B cell (primary cell): ENCODE measurements around the gene GPR18. TPM values are rescaled to one million over a fixed set of nuclear protein-coding genes. Genes with fewer than 3 reads are reported as not detected.

Experiments used
- ATAC-seq: fragments of 200-7000 bp; cut with Tn5 transposase; one replicate; pipeline ENCODE4 v1.10.0; 2021; ENCODE audit warnings: low read depth, mild to moderate bottlenecking, moderate number of reproducible peaks, moderate library complexity
- CTCF ChIA-PET: fragments of 350-600 bp; sonication (Branson Sonifier 250); formaldehyde crosslinking; loops from one replicate; lab custom pipeline; 2021; ENCODE audit warnings: antibody characterized with exemption, inconsistent platforms; lab: Charles Lee
- POLR2A ChIA-PET: fragments of 350-600 bp; sonication (Branson Sonifier 250); formaldehyde crosslinking; loops from one replicate; lab custom pipeline; 2021; ENCODE audit warnings: antibody characterized with exemption; lab: Charles Lee
- DNase-seq: peaks from one replicate; pipeline ENCODE4 v3.0.0; 2013
- H2AFZ ChIP-seq: 2 replicates; pipeline ENCODE4 v1.6.1; 2012; ENCODE audit warnings: mild to moderate bottlenecking, low read depth, low read length; ENCODE audit not compliant: insufficient read depth, poor library complexity, severe bottlenecking
- H3K27ac ChIP-seq, 2 donors: 1 replicate in 1 of 2; 2 replicates in 1 of 2; pipeline ENCODE4 v1.5.1; 2012 to 2013; ENCODE audit warnings: low read length in 2 of 2, mild to moderate bottlenecking in 2 of 2, moderate library complexity in 1 of 2
- H3K27me3 ChIP-seq, 4 experiments: fragments of 200-600 bp in 1 of 4; sonication (generic) in 1 of 4; replicated peaks in 1 of 4; 1 replicate in 2 of 4; 2 replicates in 2 of 4; pipeline versions ENCODE4 v1.6.1 to v1.7.0; 2013 to 2016; ENCODE audit warnings: low read length in 3 of 4, mild to moderate bottlenecking in 2 of 4, mixed read lengths in 1 of 4, moderate library complexity in 1 of 4; ENCODE audit not compliant: insufficient read depth in 4 of 4, control insufficient read depth in 3 of 4; ENCODE audit errors: control extremely low read depth in 1 of 4
- H3K36me3 ChIP-seq, 2 experiments: replicated peaks in 1 of 2; 1 replicate in 1 of 2; 2 replicates in 1 of 2; pipeline versions ENCODE4 v1.6.1 to v1.7.1; 2013; ENCODE audit warnings: low read length in 1 of 2; ENCODE audit not compliant: insufficient read depth in 2 of 2, control insufficient read depth in 1 of 2; ENCODE audit errors: control extremely low read depth in 1 of 2, extremely low read depth in 1 of 2
- H3K4me1 ChIP-seq, 2 donors: fragments of 200-600 bp in 1 of 2; sonication (generic) in 1 of 2; 1 replicate in 1 of 2; 2 replicates in 1 of 2; pipeline versions ENCODE4 v1.5.1 to v1.6.1; 2013 to 2017; ENCODE audit warnings: low read length in 2 of 2; ENCODE audit not compliant: control insufficient read depth in 2 of 2, insufficient read depth in 2 of 2
- H3K4me2 ChIP-seq: replicated peaks from 2 replicates; pipeline ENCODE3; 2012; ENCODE audit warnings: mild to moderate bottlenecking, low read depth, low read length; ENCODE audit not compliant: poor library complexity, severe bottlenecking
- H3K4me3 ChIP-seq, 5 experiments: fragments of 200-600 bp in 1 of 5; sonication (generic) in 1 of 5; 1 replicate in 3 of 5; 2 replicates in 2 of 5; pipeline versions ENCODE4 v1.5.1 to v1.7.0; 2011 to 2016; ENCODE audit warnings: low read length in 4 of 5, mild to moderate bottlenecking in 4 of 5, low read depth in 2 of 5, control low read depth in 1 of 5, moderate library complexity in 1 of 5; ENCODE audit not compliant: insufficient read depth in 1 of 5; ENCODE audit errors: control extremely low read depth in 1 of 5, extremely low read depth in 1 of 5
- H3K79me2 ChIP-seq: fragments of 200-600 bp; sonication (generic); one replicate; pipeline ENCODE4 v1.6.0; 2016; ENCODE audit warnings: low read length; ENCODE audit not compliant: control insufficient read depth, insufficient read depth
- H3K9ac ChIP-seq: fragments of 200-600 bp; sonication (generic); 2 replicates; pipeline ENCODE4 v1.6.1; 2017; ENCODE audit warnings: mild to moderate bottlenecking, low read length, moderate library complexity
- H3K9me3 ChIP-seq, 3 donors: one replicate each; pipeline versions ENCODE4 v1.6.1 to v1.7.1; 2013; ENCODE audit warnings: low read length in 2 of 3; ENCODE audit not compliant: control insufficient read depth in 2 of 3, insufficient read depth in 1 of 3; ENCODE audit errors: control extremely low read depth in 1 of 3
- H4K20me1 ChIP-seq: 2 replicates; pipeline ENCODE4 v1.6.0; 2012; ENCODE audit warnings: mild to moderate bottlenecking, low read length; ENCODE audit not compliant: insufficient read depth, control insufficient read depth, poor library complexity, severe bottlenecking
- H3K27ac Mint-ChIP-seq: one replicate; pipeline ENCODE4 v1.8.0; 2021; ENCODE audit warnings: mixed read lengths
- H3K27me3 Mint-ChIP-seq: one replicate; pipeline ENCODE4 v1.8.0; 2021; ENCODE audit warnings: mixed read lengths
- H3K4me1 Mint-ChIP-seq: one replicate; pipeline ENCODE4 v1.8.0; 2021; ENCODE audit warnings: mixed read lengths
- H3K4me3 Mint-ChIP-seq: one replicate; pipeline ENCODE4 v1.8.0; 2021; ENCODE audit warnings: mixed read lengths
- H3K9me3 Mint-ChIP-seq: one replicate; pipeline ENCODE4 v1.8.0; 2022; ENCODE audit warnings: mixed read lengths; ENCODE audit not compliant: insufficient read depth
- CTCF ChIP-seq: fragments of 200-600 bp; IDR thresholded peaks from one replicate; pipeline ENCODE4 v1.8.0; 2022; ENCODE audit warnings: antibody characterized with exemption, mild to moderate bottlenecking
- EZH2 ChIP-seq: IDR thresholded peaks from 2 replicates; pipeline ENCODE4 v1.6.1; 2012; ENCODE audit warnings: borderline replicate concordance, low read depth, mild to moderate bottlenecking, moderate library complexity, low read length; ENCODE audit not compliant: insufficient read depth, poor library complexity, severe bottlenecking
- WGBS: methylation state at CpG from one replicate; pipeline ENCODE4 v1.1.5; 2013; ENCODE audit warnings: missing lambda C conversion rate; ENCODE audit not compliant: insufficient coverage; 5-methylcytosine and 5-hydroxymethylcytosine counted together
- intact Hi-C: fragments of 100-400 bp; cut with micrococcal nuclease; formaldehyde crosslinking; loops from one replicate; pipeline ENCODE4 v1.10.0; 2022
- polyA plus RNA-seq: library from polyadenylated mRNA; depleted of rRNA; stranded (reverse); fragments of >200 nt; gene quantifications from 2 replicates; pipeline ENCODE4 v1.2.3, GENCODE V29; 2012
- total RNA-seq, 2 donors: library from RNA; stranded (reverse); fragments of 120-200 nt in 1 of 2; gene quantifications; 1 replicate in 1 of 2; 2 replicates in 1 of 2; pipeline versions ENCODE4 v1.2.3 to v1.2.4, GENCODE V29; 2013 to 2022

Gene GPR18
- total and polyA plus RNA-seq, 2 donors (not counting 1 experiment from before 2014, with no cell fraction given): 19.1 to 54.8 TPM

GRCh38 chr13:99290894-99291293 is 32.7 kb upstream of the GPR18 start:
- Histone ChIP-seq H3K4me3 (no peak overlapping the region), H3K4me2 (no peak overlapping the region), H3K9ac (no peak overlapping the region), H3K79me2 (peaks cover 90% of the 10 kb centered on the region), H3K9me3 (no peaks in the 10 kb centered on the region), H3K36me3 (peaks cover 0 to 41% of the 10 kb centered on the region in 2 experiments), H3K27ac (no peak overlapping the region), H2AFZ (no peak overlapping the region), H4K20me1 (no peaks in the 10 kb centered on the region), H3K4me1 (peaks cover 65 to 72% of the 10 kb centered on the region in 2 donors), H3K27me3 (no peaks in the 10 kb centered on the region)
- Mint-ChIP-seq H3K9me3 (no peaks in the 10 kb centered on the region), H3K27me3 (no peaks in the 10 kb centered on the region), H3K27ac (peak overlapping the region; percentile 69), H3K4me3 (no peak overlapping the region), H3K4me1 (peaks cover 83% of the 10 kb centered on the region)
- ChIA-PET POLR2A (no interaction called here), CTCF (interaction anchor here (0.8 to 4.9 kb wide), 3 partner anchors 11 to 145 kb away, joined by 3 to 33 read pairs (median 14); no protein-coding TSS in a partner anchor)
- 85% methylated on average over 3 of the region's 3 CpGs for WGBS
- intact Hi-C loops: no loop called here
- TF ChIP-seq EZH2 (no peak), CTCF (no peak)
- DNase-seq (no peak), ATAC-seq (no peak)

GRCh38 chr13:99289674-99290337 is 31.6 kb upstream of the GPR18 start:
- no peaks in the 10 kb centered on the region for H3K27me3 ChIP-seq
- DNase-seq (no peak), ATAC-seq (no peak)
- no peaks in the 10 kb centered on the region for H4K20me1 ChIP-seq
- TF ChIP-seq EZH2 (no peak), CTCF (no peak)
- POLR2A ChIA-PET: no interaction called here
- peaks cover 0 to 30% of the 10 kb centered on the region in 2 experiments for H3K36me3 ChIP-seq
- Mint-ChIP-seq H3K27ac (peak overlapping the region; percentile 47), H3K9me3 (no peaks in the 10 kb centered on the region), H3K27me3 (no peaks in the 10 kb centered on the region), H3K4me1 (peaks cover 82% of the 10 kb centered on the region), H3K4me3 (no peak overlapping the region)
- CTCF ChIA-PET: interaction anchor here (0.8 to 3.2 kb wide), 5 partner anchors 13 to 146 kb away, joined by 3 to 22 read pairs (median 6); no protein-coding TSS in a partner anchor
- no peak overlapping the region for H2AFZ ChIP-seq
- WGBS: 80% methylated on average over 2 of the region's 7 CpGs
- peaks cover 90% of the 10 kb centered on the region for H3K79me2 ChIP-seq
- H3K4me1 ChIP-seq: peaks cover 65 to 71% of the 10 kb centered on the region in 2 donors
- H3K4me2 ChIP-seq: no peak overlapping the region
- H3K4me3 ChIP-seq: no peak overlapping the region
- no peak overlapping the region for H3K27ac ChIP-seq
- H3K9ac ChIP-seq: no peak overlapping the region
- no peaks in the 10 kb centered on the region for H3K9me3 ChIP-seq
- intact Hi-C loops: no loop called here
